Stimulated activated naive CD8-positive, alpha-beta T cell treated with anti-CD3 and anti-CD28 coated beads, Interleukin-15, Interleukin-2, amounts not matched to agents 100 ng/mL and 50 ng/mL, for 24 hours (primary cell): ENCODE measurements around the gene MYT1.

Source experiments
- H3K27ac Mint-ChIP-seq: one replicate; pipeline ENCODE4 v1.8.0; 2021; ENCODE audit warnings: mild to moderate bottlenecking, mixed read lengths
- H3K27me3 Mint-ChIP-seq: one replicate; pipeline ENCODE4 v1.8.0; 2021; ENCODE audit warnings: mixed read lengths
- H3K36me3 Mint-ChIP-seq: one replicate; pipeline ENCODE4 v1.8.0; 2021; ENCODE audit warnings: low read depth, mixed read lengths
- H3K4me1 Mint-ChIP-seq: one replicate; pipeline ENCODE4 v1.8.0; 2021; ENCODE audit warnings: low read depth, mixed read lengths
- H3K4me3 Mint-ChIP-seq: one replicate; pipeline ENCODE4 v1.8.0; 2021; ENCODE audit warnings: mild to moderate bottlenecking, mixed read lengths
- H3K9me3 Mint-ChIP-seq: one replicate; pipeline ENCODE4 v1.8.0; 2021; ENCODE audit warnings: mixed read lengths

MYT1 gene

GRCh38 chr20:64247970-64248841 is 84.0 kb downstream of the MYT1 start:
- peaks cover 4% of the 10 kb centered on the region for H3K4me1 Mint-ChIP-seq
- peaks cover 12% of the 10 kb centered on the region for H3K27me3 Mint-ChIP-seq
- H3K4me3 Mint-ChIP-seq = no peak overlapping the region
- H3K36me3 Mint-ChIP-seq = no peaks in the 10 kb centered on the region
- no peak overlapping the region for H3K27ac Mint-ChIP-seq
- H3K9me3 Mint-ChIP-seq = no peaks in the 10 kb centered on the region

- Mint-ChIP-seq H3K9me3 (no peaks in the 10 kb centered on the region), H3K27me3 (peaks cover 12% of the 10 kb centered on the region), H3K27ac (no peak overlapping the region), H3K36me3 (no peaks in the 10 kb centered on the region), H3K4me1 (peaks cover 12% of the 10 kb centered on the region), H3K4me3 (no peak overlapping the region)
Observed at GRCh38 chr20:64250027-64250426, 85.8 kb downstream of the MYT1 start.

GRCh38 chr20:64253000-64253383 is 88.7 kb downstream of the MYT1 start:
- peaks cover 30% of the 10 kb centered on the region for H3K4me1 Mint-ChIP-seq
- H3K27ac Mint-ChIP-seq = no peak overlapping the region
- no peak overlapping the region for H3K4me3 Mint-ChIP-seq
- no peaks in the 10 kb centered on the region for H3K9me3 Mint-ChIP-seq
- peaks cover 12% of the 10 kb centered on the region for H3K27me3 Mint-ChIP-seq
- H3K36me3 Mint-ChIP-seq = no peaks in the 10 kb centered on the region

GRCh38 chr20:64253443-64253842 is 89.2 kb downstream of the MYT1 start:
- H3K27ac Mint-ChIP-seq = no peak overlapping the region
- H3K27me3 Mint-ChIP-seq = peaks cover 12% of the 10 kb centered on the region
- no peaks in the 10 kb centered on the region for H3K36me3 Mint-ChIP-seq
- no peaks in the 10 kb centered on the region for H3K9me3 Mint-ChIP-seq
- peaks cover 34% of the 10 kb centered on the region for H3K4me1 Mint-ChIP-seq
- no peak overlapping the region for H3K4me3 Mint-ChIP-seq

- peaks cover 12% of the 10 kb centered on the region for H3K27me3 Mint-ChIP-seq
- H3K4me1 Mint-ChIP-seq = peaks cover 41% of the 10 kb centered on the region
- H3K9me3 Mint-ChIP-seq = no peaks in the 10 kb centered on the region
- peak overlapping the region; percentile 80 for H3K4me3 Mint-ChIP-seq
- H3K27ac Mint-ChIP-seq = no peak overlapping the region
- H3K36me3 Mint-ChIP-seq = no peaks in the 10 kb centered on the region
Observed at GRCh38 chr20:64254156-64254555, 89.9 kb downstream of the MYT1 start.

- no peaks in the 10 kb centered on the region for H3K36me3 Mint-ChIP-seq
- no peaks in the 10 kb centered on the region for H3K9me3 Mint-ChIP-seq
- H3K4me3 Mint-ChIP-seq = peak overlapping the region; percentile 80
- peaks cover 12% of the 10 kb centered on the region for H3K27me3 Mint-ChIP-seq
- peak overlapping the region; percentile 87 for H3K27ac Mint-ChIP-seq
- peaks cover 46% of the 10 kb centered on the region for H3K4me1 Mint-ChIP-seq
Observed at GRCh38 chr20:64254571-64255360, 90.5 kb downstream of the MYT1 start.

- H3K36me3 Mint-ChIP-seq = peaks cover 2% of the 10 kb centered on the region
- H3K27ac Mint-ChIP-seq = peak within 1 kb of the TSS; percentile 87
- no peaks in the 10 kb centered on the region for H3K9me3 Mint-ChIP-seq
- peak within 1 kb of the TSS; percentile 85 for H3K4me3 Mint-ChIP-seq
- H3K27me3 Mint-ChIP-seq = peaks cover 7% of the 10 kb centered on the region
- H3K4me1 Mint-ChIP-seq = peaks cover 54% of the 10 kb centered on the region
Observed at GRCh38 chr20:64255361-64256281, 91.4 kb downstream of the MYT1 start, which contains the start of gene PCMTD2. TSS of gene PCMTD2 (plus strand) at chr20:64255748. CDS start at chr20:64259966, 4,218 bp downstream.

GRCh38 chr20:64256282-64256935 is 92.2 kb downstream of the MYT1 start:
- H3K4me1 Mint-ChIP-seq = peaks cover 62% of the 10 kb centered on the region
- H3K27me3 Mint-ChIP-seq = peaks cover under 1% of the 10 kb centered on the region
- peaks cover 9% of the 10 kb centered on the region for H3K36me3 Mint-ChIP-seq
- H3K4me3 Mint-ChIP-seq = peak overlapping the region; percentile 85
- H3K9me3 Mint-ChIP-seq = no peaks in the 10 kb centered on the region
- H3K27ac Mint-ChIP-seq = peak overlapping the region; percentile 81

GRCh38 chr20:64257107-64257757 is 93.0 kb downstream of the MYT1 start:
- H3K9me3 Mint-ChIP-seq = no peaks in the 10 kb centered on the region
- H3K27ac Mint-ChIP-seq = peak overlapping the region; percentile 81

GRCh38 chr20:64258071-64258823 is 94.0 kb downstream of the MYT1 start:
- Mint-ChIP-seq H3K9me3 (no peaks in the 10 kb centered on the region), H3K36me3 (peaks cover 9% of the 10 kb centered on the region), H3K4me1 (peaks cover 80% of the 10 kb centered on the region), H3K27me3 (no peaks in the 10 kb centered on the region), H3K27ac (no peak overlapping the region), H3K4me3 (no peak overlapping the region)

More at GRCh38 chr20:64257107-64257757, 93.0 kb downstream of the MYT1 start:
- Mint-ChIP-seq H3K36me3 (peaks cover 9% of the 10 kb centered on the region), H3K27me3 (no peaks in the 10 kb centered on the region), H3K4me1 (peaks cover 70% of the 10 kb centered on the region), H3K4me3 (peak overlapping the region; percentile 85)

- peak overlapping the region; percentile 22 for H3K27ac Mint-ChIP-seq
- H3K4me1 Mint-ChIP-seq = peaks cover 84% of the 10 kb centered on the region
- no peaks in the 10 kb centered on the region for H3K9me3 Mint-ChIP-seq
- H3K27me3 Mint-ChIP-seq = no peaks in the 10 kb centered on the region
- H3K36me3 Mint-ChIP-seq = peaks cover 18% of the 10 kb centered on the region
- no peak overlapping the region for H3K4me3 Mint-ChIP-seq
Observed at GRCh38 chr20:64260239-64260638, 96.0 kb downstream of the MYT1 start.

- H3K4me3 Mint-ChIP-seq = no peak overlapping the region
- H3K27me3 Mint-ChIP-seq = no peaks in the 10 kb centered on the region
- peaks cover 19% of the 10 kb centered on the region for H3K36me3 Mint-ChIP-seq
- H3K4me1 Mint-ChIP-seq = peaks cover 81% of the 10 kb centered on the region
- H3K27ac Mint-ChIP-seq = no peak overlapping the region
- H3K9me3 Mint-ChIP-seq = no peaks in the 10 kb centered on the region
Observed at GRCh38 chr20:64261138-64261537, 96.9 kb downstream of the MYT1 start.

- Mint-ChIP-seq H3K4me3 (no peak overlapping the region), H3K27me3 (no peaks in the 10 kb centered on the region), H3K4me1 (peaks cover 52% of the 10 kb centered on the region), H3K9me3 (no peaks in the 10 kb centered on the region), H3K36me3 (peaks cover 19% of the 10 kb centered on the region), H3K27ac (no peak overlapping the region)
Observed at GRCh38 chr20:64264091-64264490, 99.8 kb downstream of the MYT1 start.
